ENCODE results near the gene SPARC.

Gene SPARC

DNA sequence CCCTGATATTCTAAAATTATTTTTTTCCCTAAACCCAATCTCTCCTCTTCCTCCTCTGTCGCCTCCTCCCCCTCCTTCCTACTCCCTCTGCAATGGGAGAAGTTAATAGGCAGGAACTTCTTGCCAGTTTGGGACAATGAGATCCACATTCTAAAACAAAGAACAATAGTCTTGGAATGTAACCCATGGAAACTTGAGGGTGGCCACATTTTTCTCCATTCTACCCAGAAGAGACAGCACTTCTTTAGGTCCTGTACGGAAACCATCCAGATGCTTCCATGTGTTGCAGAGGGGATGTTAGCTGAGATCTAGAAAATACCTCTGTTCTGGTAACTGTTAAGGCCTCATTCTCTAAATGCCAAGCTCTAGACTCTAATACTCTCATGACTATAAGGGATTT lies 10.0 kb downstream of the SPARC start:
- no peak for DNase-seq

DNA sequence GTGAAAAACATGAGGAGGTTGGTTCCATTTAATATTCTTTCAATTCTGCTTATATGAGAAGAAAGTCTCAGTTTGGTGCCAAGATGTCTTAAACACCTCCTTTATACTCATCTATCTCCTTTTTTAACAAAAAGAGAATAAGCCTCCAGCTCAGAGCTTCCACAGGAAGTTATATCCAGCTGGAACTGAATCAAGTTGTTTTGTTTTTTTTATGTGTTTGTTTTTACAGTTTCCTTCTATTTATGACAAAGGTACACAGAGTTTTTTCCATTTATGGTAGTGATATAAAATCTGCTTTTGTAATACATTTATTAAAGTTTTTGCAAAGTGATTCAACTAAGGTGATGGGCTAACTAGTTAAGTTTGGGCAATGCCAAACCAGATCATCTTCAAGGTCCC lies 10.4 kb downstream of the SPARC start:
- DNase-seq = no peak

DNA sequence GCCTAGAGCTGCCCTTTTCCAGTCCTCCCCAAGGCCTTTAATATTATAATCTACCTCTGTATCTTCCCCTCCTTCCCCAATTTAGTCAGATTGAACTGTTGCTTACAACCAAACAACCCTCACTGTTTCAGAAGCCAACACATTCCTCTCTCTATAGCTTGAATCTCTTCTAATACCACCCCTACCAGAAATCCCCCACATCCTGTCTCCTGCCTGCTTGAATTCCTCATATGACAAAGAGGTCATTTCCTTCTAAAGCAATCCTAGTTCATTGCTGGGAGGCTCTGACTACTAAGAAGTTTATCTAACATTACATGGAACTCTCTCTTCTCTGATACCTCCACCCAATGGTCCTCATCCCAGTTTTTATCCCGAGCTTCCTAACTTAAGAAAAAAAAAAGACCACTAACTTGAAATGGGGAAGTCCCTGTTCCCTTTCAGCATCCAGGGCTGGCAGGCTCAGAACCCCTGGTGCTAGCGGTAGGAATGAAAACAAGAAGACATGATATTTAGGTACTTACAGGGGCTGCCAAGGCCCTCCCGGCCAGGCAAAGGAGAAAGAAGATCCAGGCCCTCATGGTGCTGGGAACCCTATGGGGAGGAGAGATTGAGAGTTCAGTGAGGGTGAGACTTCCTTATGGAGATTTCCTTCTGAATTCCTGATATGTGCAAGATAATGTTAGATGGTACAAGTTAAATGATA lies 11.0 kb downstream of the SPARC start:
- no peak for DNase-seq

DNA sequence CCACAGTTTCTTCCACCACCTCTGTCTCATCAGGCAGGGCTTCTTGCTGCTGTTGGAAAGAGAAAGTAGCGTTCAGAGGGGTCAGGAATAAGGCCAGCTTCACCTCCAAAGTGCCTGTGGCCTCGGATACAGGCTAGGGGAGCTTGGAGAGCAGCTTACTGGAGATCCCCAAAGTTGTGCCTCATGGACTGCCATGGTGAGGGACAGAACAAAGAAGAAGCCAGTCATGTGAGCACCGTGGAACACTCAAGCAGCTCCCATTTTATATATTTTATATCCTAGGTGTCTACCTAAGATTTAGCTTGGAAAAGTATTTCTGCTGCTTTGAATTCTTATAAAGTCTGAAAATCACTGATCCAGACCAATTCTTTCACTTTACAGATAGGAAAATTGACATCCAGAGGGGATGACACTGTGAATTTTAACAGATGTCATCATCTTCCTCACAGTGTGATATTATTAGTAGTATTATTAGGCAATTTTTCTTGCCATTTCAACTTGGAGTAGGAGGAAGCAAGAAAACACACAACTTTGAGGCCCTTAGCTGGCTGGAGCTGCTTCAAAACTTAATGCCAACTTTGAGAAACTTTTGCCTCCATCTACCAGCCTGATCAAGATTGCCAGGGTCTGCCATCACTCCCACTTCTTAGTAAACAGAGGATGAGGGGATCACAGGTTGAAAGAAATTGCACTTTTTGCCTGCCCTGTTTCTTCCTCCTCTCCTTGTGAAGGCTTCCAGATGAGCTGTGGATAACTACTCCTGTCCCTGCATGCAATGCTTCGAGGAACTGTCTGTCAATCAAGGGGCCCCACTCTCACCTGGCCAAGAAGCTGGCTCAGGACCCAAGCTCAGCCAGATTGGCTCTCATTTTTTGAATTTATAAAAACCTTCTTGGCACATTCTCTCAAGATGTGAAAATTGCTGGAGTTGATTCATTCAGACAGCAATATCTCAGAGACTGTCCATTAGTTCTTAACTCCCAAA lies 11.8 kb downstream of the SPARC start:
- DNase-seq = no peak

- DNase-seq = no peak
Observed at GRCh38 chr5:151673421-151673820, 13.3 kb downstream of the SPARC start.

DNA sequence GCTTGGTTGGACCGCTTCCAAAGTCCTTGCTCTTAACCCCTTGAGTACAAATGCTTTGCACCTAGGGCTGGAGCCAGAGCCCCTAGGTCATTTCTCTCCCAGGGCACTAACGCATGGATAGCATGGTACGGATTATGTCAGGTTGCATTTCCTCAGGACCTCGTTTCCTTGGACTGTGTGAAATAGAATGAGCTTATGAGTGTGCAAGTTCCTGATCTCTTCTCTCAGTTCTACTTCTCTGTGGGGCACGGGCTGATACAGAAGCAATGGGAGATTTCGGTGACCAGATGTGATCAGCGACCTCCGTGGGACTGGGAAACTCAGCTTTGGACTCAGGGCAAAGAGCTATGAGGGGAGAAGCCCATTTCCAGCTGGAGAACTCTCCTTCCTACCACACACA lies 14.2 kb downstream of the SPARC start:
- DNase-seq = no peak

GRCh38 chr5:151671950-151672349 lies 14.8 kb downstream of the SPARC start:
- DNase-seq = no peak

GRCh38 chr5:151670953-151671636 lies 15.6 kb downstream of the SPARC start:
- no peak for DNase-seq

GRCh38 chr5:151670083-151670686 lies 16.5 kb downstream of the SPARC start:
- no peak for DNase-seq

DNA sequence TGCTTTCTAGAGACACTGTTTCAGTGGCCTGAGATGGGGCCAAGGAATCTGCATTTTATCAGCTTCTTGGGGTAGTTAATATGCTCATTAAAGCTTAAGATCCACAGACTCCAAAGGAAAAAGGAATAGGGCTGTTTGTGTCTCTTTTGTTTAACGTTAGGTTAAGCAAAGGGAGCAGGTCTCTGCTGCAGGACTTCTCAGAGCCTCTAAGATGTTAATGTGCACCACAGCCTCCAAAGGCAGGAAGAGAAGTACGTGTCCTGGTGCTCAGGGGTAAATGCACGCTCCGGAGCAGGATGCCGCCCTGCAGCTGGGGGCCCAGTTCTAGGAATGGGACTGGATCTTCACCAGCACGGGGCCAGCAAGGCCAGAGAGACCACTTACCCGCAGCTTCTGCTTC lies 19.6 kb downstream of the SPARC start:
- no peak for DNase-seq

GRCh38 chr5:151665613-151666012 lies 21.1 kb downstream of the SPARC start:
- no peak for DNase-seq

DNA sequence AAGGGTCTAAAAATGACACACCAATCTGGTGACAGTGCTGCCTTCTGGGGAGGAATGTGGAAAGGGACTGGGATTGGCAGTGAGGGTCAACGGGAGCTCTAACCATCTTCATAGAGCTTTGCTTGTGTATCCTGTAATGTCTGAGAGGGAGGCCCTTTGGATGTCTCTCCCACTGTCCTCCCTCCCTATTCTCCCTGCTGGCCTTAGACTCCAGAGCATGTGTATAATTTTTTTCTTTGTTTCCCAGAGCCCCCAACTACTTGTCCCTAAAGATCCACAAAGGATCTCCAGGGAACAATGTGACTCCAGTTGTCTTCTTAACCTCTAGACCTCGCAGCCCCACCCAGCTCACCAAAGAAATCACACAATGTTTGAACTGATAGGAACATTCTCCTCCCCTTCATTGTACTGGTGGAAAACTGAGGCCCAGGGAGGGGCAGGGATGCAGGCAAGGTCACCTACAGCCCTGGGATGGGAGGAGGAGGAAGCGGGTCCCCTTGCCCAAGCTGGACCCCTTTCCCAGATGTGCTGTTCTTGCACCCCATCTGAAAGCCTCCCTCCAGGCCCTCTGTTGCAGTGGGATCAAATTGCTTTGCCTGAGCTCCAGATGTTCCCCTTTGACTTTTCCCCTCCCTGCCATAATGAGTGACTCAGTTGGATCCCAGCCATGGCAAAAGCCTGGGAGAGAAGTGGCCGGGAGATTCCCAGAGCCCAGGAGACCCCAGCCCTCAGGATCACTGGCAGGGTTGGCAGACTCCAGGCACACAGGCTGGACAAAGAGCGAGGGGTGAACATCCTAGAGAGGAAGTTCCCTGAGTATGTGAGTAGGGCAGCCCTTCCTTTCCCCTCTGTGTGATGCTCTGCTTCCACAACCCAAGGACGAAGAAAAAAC lies 21.8 kb downstream of the SPARC start:
- no peak for DNase-seq

DNA sequence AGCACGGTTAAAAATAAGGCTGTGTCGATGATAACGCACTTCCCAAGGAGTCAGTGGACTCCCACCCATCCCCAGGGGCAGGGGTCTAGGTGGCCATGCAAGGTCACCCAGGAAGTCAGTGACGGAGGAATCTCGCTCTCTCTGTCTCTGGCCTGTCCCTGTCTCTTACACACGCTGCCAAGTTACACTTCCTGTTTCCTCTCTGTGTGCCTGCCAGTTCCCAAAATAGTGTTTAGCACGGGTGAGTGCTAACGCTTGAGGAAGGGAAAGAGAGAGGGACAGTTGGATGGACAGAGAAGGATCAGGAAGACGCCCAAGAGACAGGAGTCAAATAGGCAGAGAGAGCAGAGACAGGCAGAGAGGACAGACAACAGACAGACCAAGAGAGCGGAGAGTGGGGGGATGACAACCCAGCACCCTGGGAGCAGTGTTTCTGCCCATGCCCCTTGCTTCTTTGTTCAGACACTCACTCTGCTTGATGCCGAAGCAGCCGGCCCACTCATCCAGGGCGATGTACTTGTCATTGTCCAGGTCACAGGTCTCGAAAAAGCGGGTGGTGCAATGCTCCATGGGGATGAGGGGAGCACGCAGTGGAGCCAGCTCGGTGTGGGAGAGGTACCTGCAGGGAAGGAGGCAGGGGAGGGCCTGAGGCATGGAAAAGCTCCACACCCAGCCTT lies 23.0 kb downstream of the SPARC start:
- DNase-seq = peak; percentile 34

GRCh38 chr5:151662805-151663204 lies 23.9 kb downstream of the SPARC start:
- DNase-seq = no peak

- no peak for DNase-seq
Observed at GRCh38 chr5:151661968-151662732, 24.6 kb downstream of the SPARC start.

- DNase-seq = no peak
Observed at GRCh38 chr5:151660616-151661495, 25.9 kb downstream of the SPARC start.

- peak; percentile 51 for DNase-seq
Observed at GRCh38 chr5:151659001-151659754, 27.5 kb downstream of the SPARC start.

DNA sequence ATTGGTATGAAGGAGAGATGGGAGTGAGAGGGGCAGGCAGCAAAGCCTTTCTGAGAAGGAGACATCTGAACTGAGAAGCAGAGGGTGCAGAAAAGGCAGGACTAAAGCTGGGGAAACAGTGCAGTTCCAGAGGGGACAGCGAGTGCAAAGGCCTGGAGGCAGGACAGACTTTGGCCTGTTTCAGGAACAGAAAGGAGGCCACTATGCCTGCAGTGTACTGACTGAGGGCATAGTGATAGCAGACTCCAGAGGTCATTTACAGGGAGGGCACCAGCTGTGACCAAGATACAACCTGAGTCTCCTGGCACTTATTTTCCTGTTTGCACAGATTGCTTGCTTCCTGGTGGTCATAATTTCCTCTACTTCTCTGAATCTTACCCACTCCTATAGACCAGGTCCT lies 29.6 kb downstream of the SPARC start:
- DNase-seq = no peak

DNA sequence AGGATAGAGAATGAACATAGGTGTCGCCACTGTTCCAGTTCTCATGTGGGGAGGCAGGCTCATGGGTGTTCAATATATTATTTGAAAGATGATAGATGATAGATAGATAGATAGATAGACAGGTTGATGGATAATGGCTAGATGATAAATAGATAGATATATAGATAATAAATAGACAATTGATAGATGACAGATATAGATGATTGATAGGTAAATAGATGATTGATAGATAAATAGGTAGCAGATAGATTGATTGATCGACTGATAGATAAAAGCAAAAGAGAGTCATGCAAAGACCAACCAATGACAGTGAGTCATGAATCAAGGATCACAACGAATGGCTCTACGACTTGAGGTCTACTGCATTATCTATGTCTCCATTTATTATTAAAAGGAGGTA lies 30.4 kb downstream of the SPARC start:
- no peak for DNase-seq
